Prostate gland (tissue), 2 donors: ENCODE data around the gene C10orf143.

Experiments used
- CTCF ChIP-seq, 4 experiments: fragments of 200-600 bp in 2 of 4; fragments of 450-650 bp in 2 of 4; sonication (generic) in 2 of 4; IDR thresholded peaks; 1 replicate in 3 of 4; 2 replicates in 1 of 4; pipeline ENCODE4 v1.5.1; 2016 to 2019; ENCODE audit warnings: antibody characterized with exemption in 4 of 4, mild to moderate bottlenecking in 2 of 4, moderate library complexity in 2 of 4
- POLR2A ChIP-seq: fragments of 450-650 bp; IDR thresholded peaks from one replicate; pipeline ENCODE4 v1.6.1; 2016; ENCODE audit warnings: antibody characterized with exemption, mild to moderate bottlenecking

- no peak for TF ChIP-seq CTCF (IDR thresholded peaks at IDR 0.05)
- no peak for TF ChIP-seq POLR2A
These were observed 87.9 kb downstream of the C10orf143 start for GRCh38 chr10:130022511-130023299.
